ENCODE results near the gene ASCC3.

- TF ChIP-seq POLR2AphosphoS5 (IDR thresholded peaks at IDR 0.05; ENCODE audit: low read depth) (no peak), REST (IDR thresholded peaks at IDR 0.05; ENCODE audit: unreplicated experiment) (no peak), EZH2 (IDR thresholded peaks at IDR 0.05; ENCODE audit: low read depth, unreplicated experiment) (no peak), ETS1 (IDR thresholded peaks at IDR 0.05) (no peak), CREB1 (CRISPR knock-in tag; IDR thresholded peaks at IDR 0.05; ENCODE audit: low read depth) (no peak), STAT1 (IDR thresholded peaks at IDR 0.05; ENCODE audit: unreplicated experiment) (no peak), EZH2phosphoT487 (IDR thresholded peaks at IDR 0.05; ENCODE audit: unreplicated experiment) (no peak), ZNF331 (CRISPR knock-in tag; IDR thresholded peaks at IDR 0.05; ENCODE audit: low read depth) (no peak), JUNB (IDR thresholded peaks at IDR 0.05; ENCODE audit: unreplicated experiment) (no peak), ZNF114 (CRISPR knock-in tag; IDR thresholded peaks at IDR 0.05) (no peak), NANOG (IDR thresholded peaks at IDR 0.05; ENCODE audit: borderline replicate concordance) (no peak)
- TF ChIP-seq, protein P1, sequence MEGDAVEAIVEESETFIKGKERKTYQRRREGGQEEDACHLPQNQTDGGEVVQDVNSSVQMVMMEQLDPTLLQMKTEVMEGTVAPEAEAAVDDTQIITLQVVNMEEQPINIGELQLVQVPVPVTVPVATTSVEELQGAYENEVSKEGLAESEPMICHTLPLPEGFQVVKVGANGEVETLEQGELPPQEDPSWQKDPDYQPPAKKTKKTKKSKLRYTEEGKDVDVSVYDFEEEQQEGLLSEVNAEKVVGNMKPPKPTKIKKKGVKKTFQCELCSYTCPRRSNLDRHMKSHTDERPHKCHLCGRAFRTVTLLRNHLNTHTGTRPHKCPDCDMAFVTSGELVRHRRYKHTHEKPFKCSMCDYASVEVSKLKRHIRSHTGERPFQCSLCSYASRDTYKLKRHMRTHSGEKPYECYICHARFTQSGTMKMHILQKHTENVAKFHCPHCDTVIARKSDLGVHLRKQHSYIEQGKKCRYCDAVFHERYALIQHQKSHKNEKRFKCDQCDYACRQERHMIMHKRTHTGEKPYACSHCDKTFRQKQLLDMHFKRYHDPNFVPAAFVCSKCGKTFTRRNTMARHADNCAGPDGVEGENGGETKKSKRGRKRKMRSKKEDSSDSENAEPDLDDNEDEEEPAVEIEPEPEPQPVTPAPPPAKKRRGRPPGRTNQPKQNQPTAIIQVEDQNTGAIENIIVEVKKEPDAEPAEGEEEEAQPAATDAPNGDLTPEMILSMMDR (conservative IDR thresholded peaks at IDR 0.05; ENCODE audit: low read depth in 2 of 2) = no peak
Measured at GRCh38 chr6:100901582-100901981, 20.5 kb upstream of the ASCC3 start.

Data from GM23338 (cell line).